ENCODE results near the gene TTC12.

TTC12 gene

DNA sequence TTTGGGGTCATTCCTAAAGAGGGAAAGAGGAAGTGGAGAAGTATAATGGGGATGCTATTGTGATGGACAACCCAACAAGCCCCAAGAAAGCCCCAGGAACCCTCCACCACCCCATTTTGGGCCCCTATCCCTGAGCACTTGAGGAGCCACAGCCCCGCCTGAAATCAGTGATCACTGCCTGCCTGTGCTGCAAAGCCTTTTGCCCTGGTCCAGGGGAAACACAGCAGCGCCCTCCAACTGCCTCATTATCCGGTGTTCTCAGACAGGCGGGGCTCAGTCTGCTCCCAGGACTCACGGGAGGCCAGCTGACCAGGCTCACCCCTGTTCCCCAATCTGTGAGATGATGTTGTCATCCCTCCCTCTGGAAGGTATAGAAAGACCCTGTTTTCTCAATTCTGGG, 44.7 kb upstream of the TTC12 start:
- no peaks in the 10 kb centered on the region for H3K36me3 ChIP-seq (ENCODE audit: insufficient read depth)
- no peaks in the 10 kb centered on the region for H3K27me3 ChIP-seq (ENCODE audit: insufficient read depth, low read depth)
- no peak for TF ChIP-seq CTCF (conservative IDR thresholded peaks at IDR 0.05; ENCODE audit: low read depth, low read length)
- H3K79me2 ChIP-seq (ENCODE audit: insufficient read depth, low read depth), result no peaks in the 10 kb centered on the region
- no peaks in the 10 kb centered on the region for H3K4me1 ChIP-seq (ENCODE audit: low read depth, poor library complexity, severe bottlenecking)
- H4K20me1 ChIP-seq (ENCODE audit: insufficient read depth), result no peaks in the 10 kb centered on the region
- no peak overlapping the region for H3K9ac ChIP-seq
- H3K4me2 ChIP-seq, result no peak overlapping the region
- no peak overlapping the region for H3K4me3 ChIP-seq (IDR thresholded peaks at IDR 0.05; ENCODE audit: insufficient read depth, low read depth, low read length)
- H3K27ac ChIP-seq, result no peak overlapping the region
- H2AFZ ChIP-seq (ENCODE audit: low read depth), result no peak overlapping the region

DNA sequence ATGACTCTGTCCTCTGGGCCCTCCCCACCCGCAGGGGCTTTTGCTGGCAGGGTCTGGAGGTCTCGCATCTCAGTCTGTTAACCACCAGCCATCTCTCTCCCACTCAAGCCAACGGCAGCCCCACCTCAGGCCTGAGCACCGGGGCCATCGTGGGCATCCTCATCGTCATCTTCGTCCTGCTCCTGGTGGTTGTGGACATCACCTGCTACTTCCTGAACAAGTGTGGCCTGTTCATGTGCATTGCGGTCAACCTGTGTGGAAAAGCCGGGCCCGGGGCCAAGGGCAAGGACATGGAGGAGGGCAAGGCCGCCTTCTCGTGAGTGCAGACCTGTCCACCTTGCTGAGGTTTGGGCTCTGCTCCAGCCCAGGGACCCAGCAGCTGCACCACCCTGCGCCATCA, 44.3 kb upstream of the TTC12 start:
- Histone ChIP-seq H3K4me1 (ENCODE audit: low read depth, poor library complexity, severe bottlenecking) (no peaks in the 10 kb centered on the region), H3K4me2 (no peak overlapping the region), H3K79me2 (ENCODE audit: insufficient read depth, low read depth) (no peaks in the 10 kb centered on the region), H3K4me3 (IDR thresholded peaks at IDR 0.05; ENCODE audit: insufficient read depth, low read depth, low read length) (no peak overlapping the region), H4K20me1 (ENCODE audit: insufficient read depth) (no peaks in the 10 kb centered on the region), H3K27ac (no peak overlapping the region), H3K27me3 (ENCODE audit: insufficient read depth, low read depth) (no peaks in the 10 kb centered on the region), H2AFZ (ENCODE audit: low read depth) (no peak overlapping the region), H3K9ac (no peak overlapping the region), H3K36me3 (ENCODE audit: insufficient read depth) (no peaks in the 10 kb centered on the region)
- TF ChIP-seq CTCF (conservative IDR thresholded peaks at IDR 0.05; ENCODE audit: low read depth, low read length), result no peak

GRCh38 chr11:113271551-113272245, 42.7 kb upstream of the TTC12 start:
- H3K79me2 ChIP-seq (ENCODE audit: insufficient read depth, low read depth), result no peaks in the 10 kb centered on the region
- no peaks in the 10 kb centered on the region for H3K36me3 ChIP-seq (ENCODE audit: insufficient read depth)
- H3K4me1 ChIP-seq (ENCODE audit: low read depth, poor library complexity, severe bottlenecking), result no peaks in the 10 kb centered on the region
- no peak overlapping the region for H3K27ac ChIP-seq
- H3K4me2 ChIP-seq, result no peak overlapping the region
- no peaks in the 10 kb centered on the region for H3K27me3 ChIP-seq (ENCODE audit: insufficient read depth, low read depth)
- H4K20me1 ChIP-seq (ENCODE audit: insufficient read depth), result no peaks in the 10 kb centered on the region
- no peak for TF ChIP-seq CTCF (conservative IDR thresholded peaks at IDR 0.05; ENCODE audit: low read depth, low read length)
- no peak overlapping the region for H2AFZ ChIP-seq (ENCODE audit: low read depth)
- no peak overlapping the region for H3K9ac ChIP-seq
- H3K4me3 ChIP-seq (IDR thresholded peaks at IDR 0.05; ENCODE audit: insufficient read depth, low read depth, low read length), result no peak overlapping the region

DNA sequence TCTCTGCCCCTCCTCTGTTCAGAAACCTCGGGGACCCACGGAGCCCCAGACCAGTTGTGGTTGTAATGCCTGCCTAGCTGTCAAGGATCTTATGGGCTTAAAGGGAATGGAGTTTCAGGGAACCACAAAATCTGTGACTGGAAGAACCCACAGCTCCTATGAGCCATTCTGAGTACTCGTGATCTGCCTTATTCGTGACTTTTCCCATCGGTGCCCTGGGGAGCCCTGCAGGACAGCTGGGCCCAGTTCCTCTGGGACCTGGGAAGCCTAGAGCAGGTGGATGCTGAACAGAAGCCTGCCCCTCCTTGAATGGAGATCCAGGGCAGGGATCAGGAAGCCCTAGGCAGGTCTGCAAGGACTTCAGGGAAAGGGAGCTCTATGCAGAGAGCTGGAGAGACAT, 42.1 kb upstream of the TTC12 start:
- no peak overlapping the region for H3K9ac ChIP-seq
- no peaks in the 10 kb centered on the region for H3K27me3 ChIP-seq (ENCODE audit: insufficient read depth, low read depth)
- H3K4me3 ChIP-seq (IDR thresholded peaks at IDR 0.05; ENCODE audit: insufficient read depth, low read depth, low read length), result no peak overlapping the region
- TF ChIP-seq CTCF (conservative IDR thresholded peaks at IDR 0.05; ENCODE audit: low read depth, low read length), result no peak
- H3K36me3 ChIP-seq (ENCODE audit: insufficient read depth), result no peaks in the 10 kb centered on the region
- H2AFZ ChIP-seq (ENCODE audit: low read depth), result no peak overlapping the region
- no peaks in the 10 kb centered on the region for H3K4me1 ChIP-seq (ENCODE audit: low read depth, poor library complexity, severe bottlenecking)
- no peak overlapping the region for H3K27ac ChIP-seq
- no peak overlapping the region for H3K4me2 ChIP-seq
- H4K20me1 ChIP-seq (ENCODE audit: insufficient read depth), result no peaks in the 10 kb centered on the region
- no peaks in the 10 kb centered on the region for H3K79me2 ChIP-seq (ENCODE audit: insufficient read depth, low read depth)

Measured in KMS-11 (cell line).